Glutamatergic neuron (in vitro differentiated cells): ENCODE measurements around the gene ADCYAP1R1. TPM values are rescaled to one million over a fixed set of nuclear protein-coding genes. Genes with fewer than 3 reads are reported as not detected.

Experiments
- DNase-seq: peaks from one replicate; pipeline ENCODE4 v3.0.0; 2022
- H3K27ac Mint-ChIP-seq: one replicate; pipeline ENCODE4 v1.8.0; 2020; ENCODE audit warnings: mild to moderate bottlenecking, mixed read lengths, inconsistent platforms; ENCODE audit not compliant: unreplicated experiment
- H3K27me3 Mint-ChIP-seq: one replicate; pipeline ENCODE4 v1.8.0; 2020; ENCODE audit warnings: mild to moderate bottlenecking, moderate library complexity, mixed read lengths, inconsistent platforms; ENCODE audit not compliant: unreplicated experiment
- H3K36me3 Mint-ChIP-seq: one replicate; pipeline ENCODE4 v1.8.0; 2020; ENCODE audit warnings: mild to moderate bottlenecking, mixed read lengths, inconsistent platforms; ENCODE audit not compliant: unreplicated experiment
- H3K4me1 Mint-ChIP-seq: one replicate; pipeline ENCODE4 v1.8.0; 2020; ENCODE audit warnings: mild to moderate bottlenecking, low read depth, mixed read lengths, inconsistent platforms; ENCODE audit not compliant: unreplicated experiment
- H3K4me3 Mint-ChIP-seq: one replicate; pipeline ENCODE4 v1.8.0; 2020; ENCODE audit warnings: mild to moderate bottlenecking, mixed read lengths, inconsistent platforms; ENCODE audit not compliant: unreplicated experiment
- H3K9me3 Mint-ChIP-seq: one replicate; pipeline ENCODE4 v1.8.0; 2020; ENCODE audit warnings: mild to moderate bottlenecking, moderate library complexity, mixed read lengths, inconsistent platforms; ENCODE audit not compliant: unreplicated experiment
- total RNA-seq: library from RNA; stranded (reverse); fragmentation: NEBNext Ultra II Directional; extraction: Animal tissue kit (Norgen Biotek cat#: 25700); gene quantifications from one replicate; pipeline ENCODE4 v1.2.1, GENCODE V29; 2021; ENCODE audit not compliant: unreplicated experiment
- TF ChIP-seq, protein P1 (sequence below): fragments of 200-600 bp; sonication (generic); IDR thresholded peaks from one replicate; pipeline ENCODE4 v1.5.0; 2021; ENCODE audit not compliant: partially characterized antibody, unreplicated experiment

Gene ADCYAP1R1
- total RNA-seq, 1 donor from 2014 or later, result 0.71 TPM

DNA sequence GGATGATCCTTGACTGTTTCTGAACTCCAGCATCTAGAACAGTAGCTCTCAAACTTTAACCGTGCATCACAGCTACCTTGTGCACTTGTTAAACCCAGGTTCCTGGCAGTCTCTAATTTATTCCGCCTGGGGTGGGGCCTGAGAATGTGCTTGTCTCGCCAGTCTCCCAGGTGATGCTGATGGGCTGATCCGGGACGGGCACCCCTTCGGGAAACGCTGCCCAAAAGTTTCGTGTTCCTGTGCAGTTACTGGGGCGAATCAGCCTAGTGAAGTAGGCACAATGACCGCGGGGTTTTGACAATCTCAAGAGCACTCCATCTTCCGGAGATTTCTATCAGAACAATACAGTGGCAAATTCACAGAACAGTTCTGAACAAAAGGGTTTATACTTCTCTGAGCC is 29.9 kb downstream of the ADCYAP1R1 start:
- no peak overlapping the region for H3K4me3 Mint-ChIP-seq
- TF ChIP-seq, protein P1, sequence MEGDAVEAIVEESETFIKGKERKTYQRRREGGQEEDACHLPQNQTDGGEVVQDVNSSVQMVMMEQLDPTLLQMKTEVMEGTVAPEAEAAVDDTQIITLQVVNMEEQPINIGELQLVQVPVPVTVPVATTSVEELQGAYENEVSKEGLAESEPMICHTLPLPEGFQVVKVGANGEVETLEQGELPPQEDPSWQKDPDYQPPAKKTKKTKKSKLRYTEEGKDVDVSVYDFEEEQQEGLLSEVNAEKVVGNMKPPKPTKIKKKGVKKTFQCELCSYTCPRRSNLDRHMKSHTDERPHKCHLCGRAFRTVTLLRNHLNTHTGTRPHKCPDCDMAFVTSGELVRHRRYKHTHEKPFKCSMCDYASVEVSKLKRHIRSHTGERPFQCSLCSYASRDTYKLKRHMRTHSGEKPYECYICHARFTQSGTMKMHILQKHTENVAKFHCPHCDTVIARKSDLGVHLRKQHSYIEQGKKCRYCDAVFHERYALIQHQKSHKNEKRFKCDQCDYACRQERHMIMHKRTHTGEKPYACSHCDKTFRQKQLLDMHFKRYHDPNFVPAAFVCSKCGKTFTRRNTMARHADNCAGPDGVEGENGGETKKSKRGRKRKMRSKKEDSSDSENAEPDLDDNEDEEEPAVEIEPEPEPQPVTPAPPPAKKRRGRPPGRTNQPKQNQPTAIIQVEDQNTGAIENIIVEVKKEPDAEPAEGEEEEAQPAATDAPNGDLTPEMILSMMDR, result no peak
- no peak for DNase-seq
- peaks cover 6% of the 10 kb centered on the region for H3K27me3 Mint-ChIP-seq
- H3K4me1 Mint-ChIP-seq, result no peaks in the 10 kb centered on the region
- H3K36me3 Mint-ChIP-seq, result no peaks in the 10 kb centered on the region
- H3K27ac Mint-ChIP-seq, result no peak overlapping the region
- peaks cover 2% of the 10 kb centered on the region for H3K9me3 Mint-ChIP-seq

DNA sequence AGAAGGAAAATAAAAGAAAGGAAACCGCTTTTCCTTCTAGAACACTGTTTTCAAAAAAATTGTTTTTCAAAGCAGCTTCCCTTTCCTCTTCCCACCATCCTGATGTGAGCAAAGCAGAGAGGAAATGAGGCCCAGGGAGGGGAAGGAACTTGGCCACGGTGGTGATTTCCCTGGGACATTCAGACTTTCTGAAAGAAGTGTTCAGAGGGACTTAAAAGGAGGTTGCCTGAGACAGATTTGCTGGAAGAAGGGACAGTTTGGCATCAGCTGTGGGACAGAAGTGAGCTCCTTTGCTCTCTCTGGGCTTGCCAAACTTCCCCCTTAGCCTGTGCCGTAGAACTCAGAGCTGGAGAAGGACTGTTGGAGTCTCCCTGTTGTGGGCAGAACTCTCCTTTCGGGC is 30.3 kb downstream of the ADCYAP1R1 start:
- H3K4me3 Mint-ChIP-seq, result no peak overlapping the region
- no peaks in the 10 kb centered on the region for H3K4me1 Mint-ChIP-seq
- H3K9me3 Mint-ChIP-seq, result peaks cover 2% of the 10 kb centered on the region
- no peak for DNase-seq
- TF ChIP-seq, protein P1, result no peak
- H3K27ac Mint-ChIP-seq, result no peak overlapping the region
- peaks cover 6% of the 10 kb centered on the region for H3K27me3 Mint-ChIP-seq
- no peaks in the 10 kb centered on the region for H3K36me3 Mint-ChIP-seq

DNA sequence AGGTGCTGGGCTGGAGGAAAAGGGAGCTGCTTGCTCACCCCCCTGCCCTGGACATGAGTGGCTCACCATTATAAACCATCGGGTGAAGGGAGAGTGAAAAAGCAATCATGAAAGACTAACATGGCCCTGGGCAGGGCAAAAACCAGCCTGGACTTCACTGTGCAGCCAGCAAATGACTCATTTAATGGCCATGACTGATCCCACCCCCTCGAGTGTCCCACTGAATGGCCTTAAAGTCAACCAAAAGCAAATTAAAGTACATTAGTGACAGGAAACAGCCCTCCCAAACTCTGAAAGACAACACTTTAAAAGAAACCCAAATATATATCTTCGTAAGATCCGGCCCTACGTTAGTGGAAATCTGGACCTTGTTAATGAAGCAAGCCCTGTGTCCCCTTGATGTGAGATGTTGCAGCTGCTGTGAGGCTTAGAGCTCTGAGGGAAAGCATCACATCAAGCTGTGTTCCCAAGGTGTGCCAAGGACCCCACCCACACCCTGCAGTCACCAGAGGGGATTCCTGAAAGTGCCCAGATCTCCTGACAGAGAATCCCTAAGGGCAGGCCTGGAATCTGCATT is 31.2 kb downstream of the ADCYAP1R1 start:
- Mint-ChIP-seq H3K4me1 (no peaks in the 10 kb centered on the region), H3K27ac (no peak overlapping the region), H3K27me3 (peaks cover 6% of the 10 kb centered on the region), H3K9me3 (peaks cover 2% of the 10 kb centered on the region), H3K4me3 (no peak overlapping the region), H3K36me3 (no peaks in the 10 kb centered on the region)
- DNase-seq, result peak; percentile 7
- TF ChIP-seq, protein P1, result no peak

DNA sequence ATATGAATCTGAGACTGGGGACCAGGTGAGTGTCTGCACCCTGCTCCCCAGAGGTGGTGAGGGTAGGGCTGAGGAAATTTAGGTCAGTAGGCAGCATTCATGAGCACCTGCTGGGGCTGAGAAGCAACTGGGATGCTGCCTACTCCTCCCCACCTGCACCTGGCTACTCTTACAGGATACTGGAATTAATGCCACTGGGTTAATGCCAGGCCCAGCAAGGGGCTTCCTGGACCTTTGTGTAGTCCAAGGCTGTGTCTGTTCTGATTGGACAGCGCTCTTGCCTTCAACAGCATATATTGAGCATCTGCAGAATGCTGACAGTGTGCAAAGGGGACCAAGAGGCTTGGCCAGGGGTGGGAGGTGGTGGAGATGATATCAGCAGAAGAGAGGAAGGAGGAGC is 32.1 kb downstream of the ADCYAP1R1 start:
- peak; percentile 4 for DNase-seq
- Mint-ChIP-seq H3K27me3 (peaks cover 6% of the 10 kb centered on the region), H3K36me3 (no peaks in the 10 kb centered on the region), H3K9me3 (peaks cover 2% of the 10 kb centered on the region), H3K4me1 (no peaks in the 10 kb centered on the region), H3K4me3 (no peak overlapping the region), H3K27ac (no peak overlapping the region)
- TF ChIP-seq, protein P1, result no peak

DNA sequence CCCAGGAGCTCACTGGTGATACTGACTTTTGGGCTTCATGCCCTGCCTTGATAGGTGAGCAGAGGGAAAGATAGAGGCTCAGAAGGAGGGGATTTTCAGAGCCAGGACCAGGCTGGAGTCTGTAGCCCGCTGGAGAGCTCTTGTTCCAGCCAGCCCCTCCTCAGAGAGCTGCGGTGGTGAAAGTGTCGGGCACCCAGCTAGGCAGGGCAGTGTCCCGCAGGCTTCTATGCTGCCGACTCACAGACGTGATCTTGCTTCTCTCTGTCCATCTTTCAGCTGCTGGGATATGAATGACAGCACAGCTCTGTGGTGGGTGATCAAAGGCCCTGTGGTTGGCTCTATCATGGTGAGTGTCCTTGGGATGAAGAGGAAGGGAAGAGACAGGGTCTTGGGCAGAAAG is 35.2 kb downstream of the ADCYAP1R1 start:
- Mint-ChIP-seq H3K27me3 (peaks cover 2% of the 10 kb centered on the region), H3K4me1 (no peaks in the 10 kb centered on the region), H3K9me3 (peaks cover 2% of the 10 kb centered on the region), H3K36me3 (no peaks in the 10 kb centered on the region), H3K4me3 (no peak overlapping the region), H3K27ac (no peak overlapping the region)
- TF ChIP-seq, protein P1, result no peak
- DNase-seq, result no peak
